Measurements from ENCODE around the gene CLEC3B. TPM values are rescaled to one million over a fixed set of nuclear protein-coding genes. Genes with fewer than 3 reads are reported as not detected.

Gene CLEC3B
- total and polyA plus RNA-seq, 2 donors (not counting 3 experiments of a cell fraction or from before 2014, with no cell fraction given) = 1.8 TPM; not detected in 1

DNA sequence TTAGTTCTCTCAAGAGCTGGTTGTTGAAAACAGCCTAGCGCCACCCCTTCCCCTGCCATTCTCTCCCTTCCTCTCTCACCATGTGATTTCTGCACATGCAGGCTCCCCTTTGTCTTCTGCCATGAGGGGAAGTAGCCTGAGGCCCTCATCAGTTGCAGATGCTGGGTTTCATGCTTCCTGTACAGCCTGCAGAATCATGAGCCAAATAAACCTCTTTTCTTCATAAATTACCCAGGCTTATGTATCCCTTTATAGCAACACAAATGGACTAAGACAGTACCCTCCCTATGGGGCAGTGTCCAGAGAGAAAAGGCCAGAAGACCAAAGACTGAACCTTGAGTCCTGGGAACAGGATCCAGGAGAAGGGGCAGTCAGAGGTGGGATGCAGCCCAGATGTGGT, 54.7 kb downstream of the CLEC3B start:
- H3K36me3 ChIP-seq (ENCODE audit: control insufficient read depth in 2 of 2, extremely low read depth in 1 of 2, insufficient read depth in 2 of 2, low read length in 2 of 2) = no peaks in the 10 kb centered on the region
- BruUV-seq (replicated peaks) = no TSS peak
- no peak overlapping the region for H3K4me3 ChIP-seq (replicated peaks in 1 of 3; ENCODE audit: insufficient read depth in 1 of 3, low read depth in 1 of 3, low read length in 3 of 3)
- no peaks in the 10 kb centered on the region for H3K9me1 ChIP-seq (replicated peaks; ENCODE audit: control insufficient read depth, extremely low read depth, insufficient read depth, low read length)
- no peak for DNase-seq (ENCODE audit: low read depth, low spot score)
- TF ChIP-seq, protein P1, sequence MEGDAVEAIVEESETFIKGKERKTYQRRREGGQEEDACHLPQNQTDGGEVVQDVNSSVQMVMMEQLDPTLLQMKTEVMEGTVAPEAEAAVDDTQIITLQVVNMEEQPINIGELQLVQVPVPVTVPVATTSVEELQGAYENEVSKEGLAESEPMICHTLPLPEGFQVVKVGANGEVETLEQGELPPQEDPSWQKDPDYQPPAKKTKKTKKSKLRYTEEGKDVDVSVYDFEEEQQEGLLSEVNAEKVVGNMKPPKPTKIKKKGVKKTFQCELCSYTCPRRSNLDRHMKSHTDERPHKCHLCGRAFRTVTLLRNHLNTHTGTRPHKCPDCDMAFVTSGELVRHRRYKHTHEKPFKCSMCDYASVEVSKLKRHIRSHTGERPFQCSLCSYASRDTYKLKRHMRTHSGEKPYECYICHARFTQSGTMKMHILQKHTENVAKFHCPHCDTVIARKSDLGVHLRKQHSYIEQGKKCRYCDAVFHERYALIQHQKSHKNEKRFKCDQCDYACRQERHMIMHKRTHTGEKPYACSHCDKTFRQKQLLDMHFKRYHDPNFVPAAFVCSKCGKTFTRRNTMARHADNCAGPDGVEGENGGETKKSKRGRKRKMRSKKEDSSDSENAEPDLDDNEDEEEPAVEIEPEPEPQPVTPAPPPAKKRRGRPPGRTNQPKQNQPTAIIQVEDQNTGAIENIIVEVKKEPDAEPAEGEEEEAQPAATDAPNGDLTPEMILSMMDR (IDR thresholded peaks at IDR 0.05; ENCODE audit: extremely low read depth in 1 of 2, insufficient read depth in 1 of 2, low read depth in 1 of 2, low read length in 2 of 2) = no peak
- TF ChIP-seq POLR2A (IDR thresholded peaks at IDR 0.05; ENCODE audit: low read depth, low read length) = no peak
- no peak for TF ChIP-seq FOS (IDR thresholded peaks at IDR 0.05; ENCODE audit: borderline replicate concordance, insufficient read depth, low read length)
- TF ChIP-seq, protein P2, sequence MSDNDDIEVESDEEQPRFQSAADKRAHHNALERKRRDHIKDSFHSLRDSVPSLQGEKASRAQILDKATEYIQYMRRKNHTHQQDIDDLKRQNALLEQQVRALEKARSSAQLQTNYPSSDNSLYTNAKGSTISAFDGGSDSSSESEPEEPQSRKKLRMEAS (IDR thresholded peaks at IDR 0.05; ENCODE audit: insufficient read depth, insufficient read length) = no peak
- no peak for TF ChIP-seq EZH2 (IDR thresholded peaks at IDR 0.05; ENCODE audit: borderline replicate concordance, low read depth, low read length, severe bottlenecking)
- TF ChIP-seq MYC (IDR thresholded peaks at IDR 0.05; ENCODE audit: low read depth, low read length) = no peak
- TF ChIP-seq JUN (IDR thresholded peaks at IDR 0.05; ENCODE audit: borderline replicate concordance, insufficient read depth, insufficient read length, low read depth) = no peak
- no peak for TF ChIP-seq POLR2AphosphoS5 (IDR thresholded peaks at IDR 0.05; ENCODE audit: insufficient read depth, low read depth, low read length)
- TF ChIP-seq GATA2 (IDR thresholded peaks at IDR 0.05; ENCODE audit: insufficient read depth, insufficient read length, low read depth, low read length) = no peak
- no peak overlapping the region for H3K9ac ChIP-seq (replicated peaks; ENCODE audit: extremely low read depth, insufficient read depth, low read length)
- H3K4me1 ChIP-seq (ENCODE audit: control insufficient read depth, extremely low read depth, insufficient read depth, low read length) = peaks cover 2% of the 10 kb centered on the region
- no peak overlapping the region for H3K4me2 ChIP-seq (ENCODE audit: insufficient read depth, low read length)
- H2AFZ ChIP-seq (ENCODE audit: low read depth, low read length) = no peak overlapping the region
- no peak overlapping the region for H3K27ac ChIP-seq (ENCODE audit: insufficient read depth, low read depth, low read length)
- FAIRE-seq = no peak
- ChIA-PET POLR2A (no interaction called here), CTCF (no interaction called here)
- no peaks in the 10 kb centered on the region for H3K79me2 ChIP-seq (ENCODE audit: control insufficient read depth, insufficient read depth, low read length)
- H3K9me3 ChIP-seq (replicated peaks; ENCODE audit: control insufficient read depth, insufficient read depth, low read length) = no peaks in the 10 kb centered on the region
- H4K20me1 ChIP-seq (replicated peaks; ENCODE audit: control insufficient read depth, extremely low read depth, insufficient read depth, low read length) = no peaks in the 10 kb centered on the region
- intact Hi-C loops (cut with micrococcal nuclease) = no loop called here
- dilution Hi-C loops (cut with MboI; ENCODE audit: extremely low pct_ligation_motif_present, low sequenced_read_pairs) = no loop called here
- peaks cover 0 to under 1% of the 10 kb centered on the region in 2 experiments for H3K27me3 ChIP-seq (ENCODE audit: control insufficient read depth in 2 of 2, insufficient read depth in 2 of 2, low read length in 2 of 2)
